Smooth muscle cell of the umbilical artery (primary cell): ENCODE results near the gene TCEAL5. TPM values are rescaled to one million over a fixed set of nuclear protein-coding genes. Genes with fewer than 3 reads are reported as not detected.

Experiments
- total RNA-seq: library from RNA; depleted of rRNA; stranded (reverse); fragments of >200 nt; gene quantifications from 2 replicates; pipeline ENCODE4 v1.2.3, GENCODE V29; 2014

Gene TCEAL5
- not detected in 2 replicates for total RNA-seq

DNA sequence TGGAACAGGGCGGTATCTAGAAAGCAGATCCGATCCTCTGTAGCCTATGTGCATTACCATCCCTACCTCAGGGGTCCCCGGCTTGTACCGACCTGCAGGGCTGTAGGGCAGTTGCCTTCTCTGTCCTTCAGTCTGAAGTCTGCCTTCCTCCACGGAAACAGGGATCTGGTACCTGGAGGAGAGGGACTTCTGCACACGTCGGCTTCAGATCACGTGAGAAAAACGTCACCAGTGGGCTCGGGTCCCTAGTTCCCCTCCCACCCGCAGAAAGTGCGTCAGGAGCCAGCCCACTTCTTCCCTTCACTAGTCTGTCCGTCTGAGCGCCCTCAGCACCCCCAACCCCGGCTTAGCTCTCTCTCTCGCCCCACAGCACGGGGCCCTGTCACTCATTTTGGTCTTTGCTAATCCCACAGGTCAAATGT is at the start of gene TCEAL5:
Gene TCEAL5 (minus strand): TSS at position 170 of the 422 bp plus-strand sequence. CDS start 2,187 bp downstream, outside the sequence.

DNA sequence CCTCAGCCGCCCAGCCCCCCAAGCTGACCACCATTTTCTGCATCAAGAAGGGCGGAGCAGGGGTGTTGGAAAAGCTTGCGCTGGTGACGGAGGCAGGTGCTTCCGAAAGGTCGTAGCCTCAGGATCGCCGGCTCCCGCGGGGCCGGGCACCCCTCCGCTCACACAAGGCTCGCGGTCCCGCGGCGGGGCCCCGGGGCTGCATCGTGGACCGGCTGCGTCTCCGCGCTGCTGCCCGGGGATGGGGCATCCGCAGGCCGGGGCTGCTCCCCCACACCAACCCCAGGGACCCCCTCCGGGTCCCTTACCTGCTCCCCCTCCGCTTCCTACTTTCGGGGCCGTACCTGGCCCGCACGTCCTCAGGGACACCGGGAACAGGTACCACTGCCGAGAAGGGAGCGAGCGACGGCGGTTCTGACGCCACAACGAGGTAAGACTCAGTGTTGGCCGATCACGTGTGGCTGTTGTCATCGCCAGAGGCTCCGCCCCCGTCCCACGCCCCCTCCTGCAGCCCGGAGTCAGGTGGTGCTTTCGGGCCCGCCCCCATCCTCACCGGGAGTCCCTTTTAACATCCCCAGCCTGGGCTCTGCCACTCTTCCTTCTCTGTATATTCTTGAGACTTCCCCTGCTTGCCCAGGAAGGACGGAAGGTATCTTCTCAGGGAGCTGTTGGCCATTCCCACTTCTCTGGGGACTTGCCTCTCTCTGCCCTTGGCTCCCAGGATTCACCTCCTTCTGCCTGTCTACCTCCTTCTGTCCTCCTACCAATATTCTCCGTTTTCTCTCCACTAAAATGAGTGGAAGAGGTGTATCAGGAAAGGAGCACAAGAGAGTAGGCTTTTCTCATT is 34.2 kb upstream of the TCEAL5 start, which contains the start of gene BEX2:
Gene BEX2 (minus strand): TSS at position 436 of the 844 bp plus-strand sequence. CDS start 1,014 bp downstream, outside the sequence.

GRCh38 chrX:103254921-103255493 is 21.5 kb downstream of the TCEAL5 start, which contains the start of gene TCEAL8:
TSS of gene TCEAL8 (minus strand) at chrX:103255155. CDS start at chrX:103253979, 1,176 bp downstream.

Other genes with a start within 250 kb of the TCEAL5 start
- gene BEX1, start 212.6 kb downstream of the TCEAL5 start, total RNA-seq = 0.89 and 3.8 TPM in 2 replicates
- gene NXF3, start 183.6 kb downstream of the TCEAL5 start, total RNA-seq = not detected in 2 replicates
- gene BEX4, start 61.6 kb downstream of the TCEAL5 start, total RNA-seq = 11.9 and 24.1 TPM in 2 replicates
- 112 and 150 TPM in 2 replicates for gene TCEAL8, start 21.6 kb downstream of the TCEAL5 start, total RNA-seq
- gene BEX2, start 34.2 kb upstream of the TCEAL5 start, total RNA-seq = 0.18 and 0.89 TPM in 2 replicates
- 15.9 and 26.1 TPM in 2 replicates for gene TCEAL7, start 53.5 kb upstream of the TCEAL5 start, total RNA-seq
- 105 and 140 TPM in 2 replicates for gene TCEAL9, start 79.8 kb upstream of the TCEAL5 start, total RNA-seq
- gene BEX3, start 99.8 kb upstream of the TCEAL5 start, total RNA-seq = 243 and 344 TPM in 2 replicates
- gene RAB40A, start 242.7 kb upstream of the TCEAL5 start, total RNA-seq = 0.14 and 0.30 TPM in 2 replicates